ENCODE data around the gene XKR8. TPM values are rescaled to one million over a fixed set of nuclear protein-coding genes. Genes with fewer than 3 reads are reported as not detected.

The XKR8 gene
- total RNA-seq, 1 experiment from 2014 or later, result 17.2 TPM

DNA sequence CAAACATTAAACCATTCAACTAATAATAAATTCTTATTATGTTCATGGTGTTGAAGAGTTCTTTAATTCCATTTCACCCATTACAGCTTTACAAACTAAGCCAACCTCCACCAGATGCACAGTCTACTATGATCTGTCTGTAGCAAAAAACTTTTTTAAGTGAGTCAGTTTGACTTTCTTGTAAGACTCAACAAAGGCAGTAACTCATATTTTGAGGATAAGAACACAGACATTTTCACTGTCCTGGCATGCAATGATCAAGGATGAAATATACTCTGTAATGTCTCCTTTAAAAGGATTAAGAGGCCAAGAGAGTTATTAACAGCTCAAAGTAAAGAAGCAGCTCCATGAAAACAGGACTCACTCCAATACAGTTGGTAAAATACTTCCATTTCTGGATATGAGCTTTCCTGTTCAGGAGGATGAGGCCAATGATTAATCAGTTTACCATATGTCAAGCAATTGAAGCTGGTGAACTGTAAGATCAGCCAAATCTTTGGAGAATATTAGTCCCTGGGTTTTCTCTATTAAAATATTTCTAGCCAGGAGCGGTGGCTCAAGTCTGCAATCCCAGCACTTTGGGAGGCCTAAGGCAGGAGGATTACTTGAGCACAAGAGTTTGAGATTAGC lies 20.6 kb downstream of the XKR8 start:
- Histone ChIP-seq H4K5ac (ENCODE audit: insufficient read length, low read depth, low read length) (no peak overlapping the region), H3K9ac (ENCODE audit: extremely low read depth, insufficient read length, low read length) (no peak overlapping the region), H2AK5ac (ENCODE audit: insufficient read length, low read length) (no peak overlapping the region), H3K27me3 (ENCODE audit: insufficient read depth, low read length) (no peaks in the 10 kb centered on the region), H2BK15ac (ENCODE audit: low read depth, low read length) (no peak overlapping the region), H4K91ac (ENCODE audit: insufficient read length, low read depth, low read length) (no peak overlapping the region), H3K79me2 (ENCODE audit: insufficient read depth, low read length) (no peaks in the 10 kb centered on the region), H3K23me2 (ENCODE audit: insufficient read length, low read depth, low read length, poor library complexity, severe bottlenecking) (no peaks in the 10 kb centered on the region), H3K23ac (ENCODE audit: insufficient read length, low read depth, low read length) (no peak overlapping the region), H3K9me3 (ENCODE audit: control insufficient read depth, low read depth, low read length) (no peaks in the 10 kb centered on the region), H2AFZ (ENCODE audit: low read length) (no peak overlapping the region), H3K18ac (ENCODE audit: insufficient read length, low read depth, low read length) (no peak overlapping the region), H3K56ac (ENCODE audit: insufficient read length, low read depth, low read length) (no peak overlapping the region), H4K20me1 (ENCODE audit: control insufficient read depth, insufficient read depth, insufficient read length) (no peaks in the 10 kb centered on the region), H3K4me1 (ENCODE audit: insufficient read depth, low read length) (no peaks in the 10 kb centered on the region), H2BK5ac (ENCODE audit: insufficient read length, low read length) (no peak overlapping the region), H3K4me2 (ENCODE audit: insufficient read depth, insufficient read length, low read length) (no peak overlapping the region), H3K79me1 (ENCODE audit: insufficient read depth, low read depth, low read length, poor library complexity, severe bottlenecking) (no peaks in the 10 kb centered on the region), H3K27ac (ENCODE audit: insufficient read length, low read depth, low read length) (no peak overlapping the region), H2BK20ac (ENCODE audit: low read depth, low read length, poor library complexity, severe bottlenecking) (no peak overlapping the region), H3K4ac (ENCODE audit: low read depth, low read length) (no peak overlapping the region), H2BK120ac (ENCODE audit: low read depth, low read length, poor library complexity, severe bottlenecking) (no peak overlapping the region), H2BK12ac (ENCODE audit: insufficient read length, low read depth, low read length) (no peak overlapping the region), H3T11ph (ENCODE audit: low read length) (no peak overlapping the region), H3K14ac (ENCODE audit: insufficient read depth, low read length) (no peak overlapping the region), H4K8ac (replicated peaks; ENCODE audit: insufficient read length, low read depth, low read length) (no peak overlapping the region)
- no CpG with 5 or more reads among the region's 1 CpG for WGBS (ENCODE audit: extremely low coverage, insufficient read length, low lambda C conversion rate)
- Mint-ChIP-seq H3K9me3 (no peaks in the 10 kb centered on the region), H3K4me1 (no peaks in the 10 kb centered on the region), H3K27me3 (ENCODE audit: low read depth) (no peaks in the 10 kb centered on the region), H3K36me3 (ENCODE audit: insufficient read depth in 1 of 3, low read depth in 3 of 3) (peaks cover 0 to 10% (median 8%) of the 10 kb centered on the region in 3 experiments; a peak in 4 of 7 replicates), H3K4me3 (no peak overlapping the region), H3K27ac (no peak overlapping the region)
- DNase-seq, result no peak
- TF ChIP-seq, protein P1, sequence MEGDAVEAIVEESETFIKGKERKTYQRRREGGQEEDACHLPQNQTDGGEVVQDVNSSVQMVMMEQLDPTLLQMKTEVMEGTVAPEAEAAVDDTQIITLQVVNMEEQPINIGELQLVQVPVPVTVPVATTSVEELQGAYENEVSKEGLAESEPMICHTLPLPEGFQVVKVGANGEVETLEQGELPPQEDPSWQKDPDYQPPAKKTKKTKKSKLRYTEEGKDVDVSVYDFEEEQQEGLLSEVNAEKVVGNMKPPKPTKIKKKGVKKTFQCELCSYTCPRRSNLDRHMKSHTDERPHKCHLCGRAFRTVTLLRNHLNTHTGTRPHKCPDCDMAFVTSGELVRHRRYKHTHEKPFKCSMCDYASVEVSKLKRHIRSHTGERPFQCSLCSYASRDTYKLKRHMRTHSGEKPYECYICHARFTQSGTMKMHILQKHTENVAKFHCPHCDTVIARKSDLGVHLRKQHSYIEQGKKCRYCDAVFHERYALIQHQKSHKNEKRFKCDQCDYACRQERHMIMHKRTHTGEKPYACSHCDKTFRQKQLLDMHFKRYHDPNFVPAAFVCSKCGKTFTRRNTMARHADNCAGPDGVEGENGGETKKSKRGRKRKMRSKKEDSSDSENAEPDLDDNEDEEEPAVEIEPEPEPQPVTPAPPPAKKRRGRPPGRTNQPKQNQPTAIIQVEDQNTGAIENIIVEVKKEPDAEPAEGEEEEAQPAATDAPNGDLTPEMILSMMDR (conservative IDR thresholded peaks at IDR 0.05), result no peak
